Measurements from ENCODE around the gene GALNT18.

GALNT18 gene

DNA sequence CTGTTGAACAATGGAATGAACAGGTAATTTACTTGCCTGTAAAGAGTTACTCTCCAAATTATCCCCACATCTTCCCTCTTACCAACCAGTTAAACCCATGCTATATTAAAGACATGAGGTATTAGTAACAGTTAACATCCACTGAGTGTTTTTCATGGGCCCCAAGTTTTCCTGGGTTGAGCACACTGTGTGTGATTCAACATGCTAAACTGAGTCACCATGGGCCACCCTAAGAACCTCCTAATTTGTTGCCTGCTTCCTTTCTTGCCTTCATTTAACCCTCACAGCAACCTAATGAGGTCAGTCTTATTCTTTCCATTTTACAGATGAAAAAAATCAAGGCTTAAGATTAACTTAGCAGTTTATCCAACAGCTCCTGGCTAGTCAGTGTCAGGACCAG, 51.0 kb downstream of the GALNT18 start:
- Histone ChIP-seq H3K4me1 (ENCODE audit: control insufficient read depth in 2 of 2, insufficient read depth in 2 of 2, low read length in 2 of 2) (peaks cover 0 to 3% of the 10 kb centered on the region in 2 donors), H3K9me3 (ENCODE audit: control insufficient read depth in 2 of 2, low read length in 2 of 2) (no peaks in the 10 kb centered on the region), H3K9ac (ENCODE audit: low read depth in 1 of 2, low read length in 2 of 2) (no peak overlapping the region), H3K27me3 (ENCODE audit: control insufficient read depth in 2 of 2, insufficient read depth in 2 of 2, low read length in 2 of 2) (no peaks in the 10 kb centered on the region), H3K27ac (ENCODE audit: low read depth in 2 of 2, low read length in 2 of 2) (no peak overlapping the region), H3K36me3 (ENCODE audit: control insufficient read depth in 2 of 2, insufficient read depth in 2 of 2, low read length in 2 of 2) (no peaks in the 10 kb centered on the region), H3K4me3 (ENCODE audit: low read length in 2 of 2) (no peak overlapping the region)

- Histone ChIP-seq H3K9me3 (ENCODE audit: control insufficient read depth in 2 of 2, low read length in 2 of 2) (no peaks in the 10 kb centered on the region), H3K4me3 (ENCODE audit: low read length in 2 of 2) (no peak overlapping the region), H3K27me3 (ENCODE audit: control insufficient read depth in 2 of 2, insufficient read depth in 2 of 2, low read length in 2 of 2) (no peaks in the 10 kb centered on the region), H3K9ac (ENCODE audit: low read depth in 1 of 2, low read length in 2 of 2) (no peak overlapping the region), H3K36me3 (ENCODE audit: control insufficient read depth in 2 of 2, insufficient read depth in 2 of 2, low read length in 2 of 2) (no peaks in the 10 kb centered on the region), H3K27ac (ENCODE audit: low read depth in 2 of 2, low read length in 2 of 2) (no peak overlapping the region), H3K4me1 (ENCODE audit: control insufficient read depth in 2 of 2, insufficient read depth in 2 of 2, low read length in 2 of 2) (peaks cover 0 to 3% of the 10 kb centered on the region in 2 donors)
Observed at GRCh38 chr11:11569936-11570491, 51.8 kb downstream of the GALNT18 start.

- H3K4me1 ChIP-seq (ENCODE audit: control insufficient read depth in 2 of 2, insufficient read depth in 2 of 2, low read length in 2 of 2) = peaks cover 0 to 3% of the 10 kb centered on the region in 2 donors
- H3K9ac ChIP-seq (ENCODE audit: low read depth in 1 of 2, low read length in 2 of 2) = no peak overlapping the region
- H3K4me3 ChIP-seq (ENCODE audit: low read length in 2 of 2) = no peak overlapping the region
- H3K27me3 ChIP-seq (ENCODE audit: control insufficient read depth in 2 of 2, insufficient read depth in 2 of 2, low read length in 2 of 2) = no peaks in the 10 kb centered on the region
- H3K36me3 ChIP-seq (ENCODE audit: control insufficient read depth in 2 of 2, insufficient read depth in 2 of 2, low read length in 2 of 2) = no peaks in the 10 kb centered on the region
- no peaks in the 10 kb centered on the region for H3K9me3 ChIP-seq (ENCODE audit: control insufficient read depth in 2 of 2, low read length in 2 of 2)
- no peak overlapping the region for H3K27ac ChIP-seq (ENCODE audit: low read depth in 2 of 2, low read length in 2 of 2)
Observed at GRCh38 chr11:11568651-11569229, 53.1 kb downstream of the GALNT18 start.

- Histone ChIP-seq H3K36me3 (ENCODE audit: control insufficient read depth in 2 of 2, insufficient read depth in 2 of 2, low read length in 2 of 2) (no peaks in the 10 kb centered on the region), H3K9ac (ENCODE audit: low read depth in 1 of 2, low read length in 2 of 2) (no peak overlapping the region), H3K27me3 (ENCODE audit: control insufficient read depth in 2 of 2, insufficient read depth in 2 of 2, low read length in 2 of 2) (no peaks in the 10 kb centered on the region), H3K4me1 (ENCODE audit: control insufficient read depth in 2 of 2, insufficient read depth in 2 of 2, low read length in 2 of 2) (peaks cover 0 to 3% of the 10 kb centered on the region in 2 donors), H3K27ac (ENCODE audit: low read depth in 2 of 2, low read length in 2 of 2) (no peak overlapping the region), H3K4me3 (ENCODE audit: low read length in 2 of 2) (no peak overlapping the region), H3K9me3 (ENCODE audit: control insufficient read depth in 2 of 2, low read length in 2 of 2) (no peaks in the 10 kb centered on the region)
Observed at GRCh38 chr11:11567936-11568650, 53.7 kb downstream of the GALNT18 start.

GRCh38 chr11:11565636-11566035, 56.2 kb downstream of the GALNT18 start:
- no peaks in the 10 kb centered on the region for H3K27me3 ChIP-seq (ENCODE audit: control insufficient read depth in 2 of 2, insufficient read depth in 2 of 2, low read length in 2 of 2)
- no peak overlapping the region for H3K9ac ChIP-seq (ENCODE audit: low read depth in 1 of 2, low read length in 2 of 2)
- no peak overlapping the region for H3K27ac ChIP-seq (ENCODE audit: low read depth in 2 of 2, low read length in 2 of 2)
- H3K9me3 ChIP-seq (ENCODE audit: control insufficient read depth in 2 of 2, low read length in 2 of 2) = no peaks in the 10 kb centered on the region
- H3K4me3 ChIP-seq (ENCODE audit: low read length in 2 of 2) = no peak overlapping the region
- peaks cover 0 to 3% of the 10 kb centered on the region in 2 donors for H3K4me1 ChIP-seq (ENCODE audit: control insufficient read depth in 2 of 2, insufficient read depth in 2 of 2, low read length in 2 of 2)
- H3K36me3 ChIP-seq (ENCODE audit: control insufficient read depth in 2 of 2, insufficient read depth in 2 of 2, low read length in 2 of 2) = no peaks in the 10 kb centered on the region

DNA sequence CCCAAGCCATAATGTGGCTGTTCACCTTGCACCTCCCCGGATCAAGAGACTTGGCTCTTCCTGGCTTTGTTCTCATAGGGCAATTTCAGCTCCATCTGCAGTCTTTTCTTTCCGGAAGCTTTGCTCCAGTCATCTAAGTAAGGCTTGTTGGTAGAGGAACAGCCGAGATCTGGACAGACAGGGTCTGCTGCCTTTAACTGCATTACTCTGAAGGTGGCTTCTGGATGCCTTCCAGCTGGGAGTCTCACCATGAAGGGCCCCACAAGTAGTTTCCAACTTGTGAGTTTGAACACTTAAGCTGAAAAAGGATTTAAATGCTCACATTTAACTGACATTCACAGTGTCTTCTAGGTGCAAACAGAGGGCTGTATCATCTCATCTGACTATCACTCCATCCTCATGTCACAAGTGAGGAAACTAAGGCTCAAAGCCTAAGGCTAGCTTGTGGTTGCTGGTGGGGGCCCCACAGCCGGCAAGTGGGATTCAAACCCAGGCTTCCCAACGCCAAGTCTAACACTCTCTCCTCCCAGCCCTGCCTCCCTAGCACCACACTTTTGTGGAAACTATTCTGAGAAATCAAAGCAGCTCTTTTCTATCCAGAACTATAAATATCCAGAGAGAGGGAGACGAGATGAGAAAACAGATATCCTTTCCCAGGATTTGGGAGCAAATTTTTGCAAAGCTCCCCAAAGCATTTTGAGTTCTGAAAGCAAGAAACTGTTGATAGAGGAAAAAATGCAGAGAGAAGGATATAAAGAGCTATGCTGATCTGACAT, 58.4 kb downstream of the GALNT18 start:
- Histone ChIP-seq H3K9me3 (ENCODE audit: control insufficient read depth in 2 of 2, low read length in 2 of 2) (no peaks in the 10 kb centered on the region), H3K36me3 (ENCODE audit: control insufficient read depth in 2 of 2, insufficient read depth in 2 of 2, low read length in 2 of 2) (no peaks in the 10 kb centered on the region), H3K4me3 (ENCODE audit: low read length in 2 of 2) (no peak overlapping the region), H3K27me3 (ENCODE audit: control insufficient read depth in 2 of 2, insufficient read depth in 2 of 2, low read length in 2 of 2) (no peaks in the 10 kb centered on the region), H3K9ac (ENCODE audit: low read depth in 1 of 2, low read length in 2 of 2) (no peak overlapping the region), H3K27ac (ENCODE audit: low read depth in 2 of 2, low read length in 2 of 2) (no peak overlapping the region), H3K4me1 (ENCODE audit: control insufficient read depth in 2 of 2, insufficient read depth in 2 of 2, low read length in 2 of 2) (no peaks in the 10 kb centered on the region)

GRCh38 chr11:11561991-11562390, 59.8 kb downstream of the GALNT18 start:
- no peak overlapping the region for H3K4me3 ChIP-seq (ENCODE audit: low read length in 2 of 2)
- H3K9ac ChIP-seq (ENCODE audit: low read depth in 1 of 2, low read length in 2 of 2) = no peak overlapping the region
- H3K27ac ChIP-seq (ENCODE audit: low read depth in 2 of 2, low read length in 2 of 2) = no peak overlapping the region
- no peaks in the 10 kb centered on the region for H3K9me3 ChIP-seq (ENCODE audit: control insufficient read depth in 2 of 2, low read length in 2 of 2)
- H3K27me3 ChIP-seq (ENCODE audit: control insufficient read depth in 2 of 2, insufficient read depth in 2 of 2, low read length in 2 of 2) = no peaks in the 10 kb centered on the region
- no peaks in the 10 kb centered on the region for H3K4me1 ChIP-seq (ENCODE audit: control insufficient read depth in 2 of 2, insufficient read depth in 2 of 2, low read length in 2 of 2)
- H3K36me3 ChIP-seq (ENCODE audit: control insufficient read depth in 2 of 2, insufficient read depth in 2 of 2, low read length in 2 of 2) = no peaks in the 10 kb centered on the region

- Histone ChIP-seq H3K9ac (ENCODE audit: low read depth in 1 of 2, low read length in 2 of 2) (no peak overlapping the region), H3K9me3 (ENCODE audit: control insufficient read depth in 2 of 2, low read length in 2 of 2) (no peaks in the 10 kb centered on the region), H3K27me3 (ENCODE audit: control insufficient read depth in 2 of 2, insufficient read depth in 2 of 2, low read length in 2 of 2) (no peaks in the 10 kb centered on the region), H3K36me3 (ENCODE audit: control insufficient read depth in 2 of 2, insufficient read depth in 2 of 2, low read length in 2 of 2) (no peaks in the 10 kb centered on the region), H3K27ac (ENCODE audit: low read depth in 2 of 2, low read length in 2 of 2) (no peak overlapping the region), H3K4me1 (ENCODE audit: control insufficient read depth in 2 of 2, insufficient read depth in 2 of 2, low read length in 2 of 2) (no peaks in the 10 kb centered on the region), H3K4me3 (ENCODE audit: low read length in 2 of 2) (no peak overlapping the region)
Observed at GRCh38 chr11:11558826-11559225, 63.0 kb downstream of the GALNT18 start.

DNA sequence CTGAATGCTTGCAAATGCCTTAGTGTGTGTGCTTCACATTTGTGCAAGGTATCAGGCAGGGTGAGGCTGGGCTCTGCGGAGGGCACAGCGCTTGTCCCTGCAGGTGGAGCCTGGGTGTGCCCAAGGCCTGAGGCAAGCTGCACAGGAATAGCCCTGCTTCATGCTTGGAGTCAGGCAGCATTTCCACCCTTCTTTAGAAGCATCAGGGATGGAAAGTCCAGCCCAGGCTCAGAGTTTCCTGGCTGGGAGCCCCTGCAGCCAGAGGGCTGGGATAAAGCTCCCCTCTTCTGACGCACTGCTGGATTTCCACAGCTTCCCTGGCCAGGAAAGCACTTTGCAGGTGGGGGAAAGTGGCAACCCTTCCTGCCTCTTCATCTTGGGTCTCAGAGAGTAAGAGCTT, 63.4 kb downstream of the GALNT18 start:
- Histone ChIP-seq H3K27ac (ENCODE audit: low read depth in 2 of 2, low read length in 2 of 2) (no peak overlapping the region), H3K9me3 (ENCODE audit: control insufficient read depth in 2 of 2, low read length in 2 of 2) (no peaks in the 10 kb centered on the region), H3K27me3 (ENCODE audit: control insufficient read depth in 2 of 2, insufficient read depth in 2 of 2, low read length in 2 of 2) (no peaks in the 10 kb centered on the region), H3K4me1 (ENCODE audit: control insufficient read depth in 2 of 2, insufficient read depth in 2 of 2, low read length in 2 of 2) (no peaks in the 10 kb centered on the region), H3K9ac (ENCODE audit: low read depth in 1 of 2, low read length in 2 of 2) (no peak overlapping the region), H3K36me3 (ENCODE audit: control insufficient read depth in 2 of 2, insufficient read depth in 2 of 2, low read length in 2 of 2) (no peaks in the 10 kb centered on the region), H3K4me3 (ENCODE audit: low read length in 2 of 2) (no peak overlapping the region)

DNA sequence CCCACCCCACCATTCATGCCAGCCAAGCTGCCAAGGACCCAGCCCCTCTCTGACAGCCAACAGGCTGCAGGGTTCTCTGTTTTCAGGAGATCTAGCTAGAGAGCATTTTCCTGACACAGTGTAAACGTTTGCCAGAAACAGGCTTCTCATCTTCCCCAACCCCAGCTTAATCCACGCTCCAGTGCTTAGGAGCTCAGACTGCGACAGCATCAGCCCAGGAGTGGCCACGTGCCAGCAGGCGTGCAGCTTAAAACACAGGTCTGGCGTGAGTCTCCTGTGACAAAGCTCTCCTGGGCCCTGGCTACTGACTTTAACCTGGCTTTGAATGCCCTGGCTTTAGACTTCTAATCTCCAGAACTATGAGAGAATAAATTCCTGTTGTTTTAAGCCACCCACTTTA, 66.6 kb downstream of the GALNT18 start:
- Histone ChIP-seq H3K9me3 (ENCODE audit: control insufficient read depth in 2 of 2, low read length in 2 of 2) (no peaks in the 10 kb centered on the region), H3K27me3 (ENCODE audit: control insufficient read depth in 2 of 2, insufficient read depth in 2 of 2, low read length in 2 of 2) (no peaks in the 10 kb centered on the region), H3K4me1 (ENCODE audit: control insufficient read depth in 2 of 2, insufficient read depth in 2 of 2, low read length in 2 of 2) (peaks cover 8% of the 10 kb centered on the region in 2 donors), H3K27ac (ENCODE audit: low read depth in 2 of 2, low read length in 2 of 2) (no peak overlapping the region), H3K9ac (ENCODE audit: low read depth in 1 of 2, low read length in 2 of 2) (no peak overlapping the region), H3K4me3 (ENCODE audit: low read length in 2 of 2) (no peak overlapping the region), H3K36me3 (ENCODE audit: control insufficient read depth in 2 of 2, insufficient read depth in 2 of 2, low read length in 2 of 2) (no peaks in the 10 kb centered on the region)

Data from mucosa of rectum (tissue), 2 donors.